Duodenal mucosa (tissue), 2 donors: ENCODE measurements around the gene SLC1A7.

Source experiments
- H3K27ac ChIP-seq: one replicate; pipeline ENCODE4 v1.7.0; 2013; ENCODE audit warnings: low read depth, low read length
- H3K27me3 ChIP-seq, 2 donors: one replicate each; pipeline ENCODE4 v1.7.0; 2013; ENCODE audit warnings: low read length in 2 of 2, control low read depth in 1 of 2; ENCODE audit not compliant: insufficient read depth in 2 of 2, control insufficient read depth in 1 of 2
- H3K36me3 ChIP-seq, 2 donors: one replicate each; pipeline ENCODE4 v1.7.0; 2013; ENCODE audit warnings: low read length in 2 of 2, control low read depth in 1 of 2; ENCODE audit not compliant: insufficient read depth in 2 of 2, control insufficient read depth in 1 of 2
- H3K4me1 ChIP-seq, 2 donors: one replicate each; pipeline ENCODE4 v1.7.0; 2013; ENCODE audit warnings: low read length in 2 of 2, control low read depth in 1 of 2; ENCODE audit not compliant: insufficient read depth in 2 of 2, control insufficient read depth in 1 of 2
- H3K4me3 ChIP-seq, 2 donors: one replicate each; pipeline ENCODE4 v1.7.0; 2013; ENCODE audit warnings: low read length in 2 of 2, low read depth in 1 of 2
- H3K9ac ChIP-seq, 2 donors: one replicate each; pipeline ENCODE4 v1.7.0; 2013; ENCODE audit warnings: low read length in 2 of 2, low read depth in 1 of 2
- H3K9me3 ChIP-seq, 2 donors: one replicate each; pipeline ENCODE4 v1.7.0; 2013; ENCODE audit warnings: low read length in 2 of 2, control low read depth in 1 of 2; ENCODE audit not compliant: control insufficient read depth in 1 of 2

SLC1A7 gene

DNA sequence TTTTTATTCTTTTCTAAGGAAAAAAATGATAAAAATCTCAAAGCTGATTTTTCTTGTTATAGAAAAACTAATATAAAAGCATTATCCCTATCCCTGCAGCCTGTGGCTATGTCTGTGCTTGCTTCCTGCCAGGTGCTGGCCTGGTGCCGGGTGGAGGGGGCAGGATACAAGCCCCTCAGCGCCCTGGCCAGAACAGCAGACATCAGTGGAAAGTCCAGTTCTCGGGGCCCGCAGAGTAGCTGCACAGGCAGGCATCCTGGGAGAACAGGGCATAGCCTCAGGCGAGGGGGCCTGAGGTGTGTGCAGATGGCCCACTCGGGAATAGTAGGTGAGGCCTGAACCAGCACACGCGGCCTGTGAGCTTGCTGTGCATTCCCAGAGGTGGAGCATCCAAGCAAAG lies 57.0 kb downstream of the SLC1A7 start:
- Histone ChIP-seq H3K9me3 (no peaks in the 10 kb centered on the region), H3K9ac (no peak overlapping the region), H3K36me3 (peaks cover 0 to 6% of the 10 kb centered on the region in 2 donors), H3K4me1 (peaks cover 10 to 12% of the 10 kb centered on the region in 2 donors), H3K27ac (no peak overlapping the region), H3K27me3 (no peaks in the 10 kb centered on the region), H3K4me3 (no peak overlapping the region)

DNA sequence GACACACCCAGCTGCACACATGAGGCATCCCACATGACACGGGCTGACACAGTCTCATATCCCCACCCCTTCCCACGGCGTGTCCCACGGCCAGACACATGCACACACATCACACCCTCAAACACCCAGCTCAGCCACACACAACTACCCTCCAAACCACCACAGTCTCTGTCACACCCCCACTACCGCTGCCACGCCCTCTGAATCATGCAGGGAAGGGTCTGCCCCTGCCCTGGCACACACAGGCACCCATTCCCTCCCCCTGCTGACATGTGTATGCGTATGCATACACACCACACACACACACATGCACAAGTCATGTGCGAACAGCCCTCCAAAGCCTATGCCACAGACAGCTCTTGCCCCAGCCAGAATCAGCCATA lies 57.9 kb downstream of the SLC1A7 start:
- Histone ChIP-seq H3K4me3 (no peak overlapping the region), H3K9me3 (no peaks in the 10 kb centered on the region), H3K36me3 (peaks cover 0 to 6% of the 10 kb centered on the region in 2 donors), H3K27ac (no peak overlapping the region), H3K4me1 (peaks cover 3 to 4% of the 10 kb centered on the region in 2 donors), H3K27me3 (no peaks in the 10 kb centered on the region), H3K9ac (no peak overlapping the region)

DNA sequence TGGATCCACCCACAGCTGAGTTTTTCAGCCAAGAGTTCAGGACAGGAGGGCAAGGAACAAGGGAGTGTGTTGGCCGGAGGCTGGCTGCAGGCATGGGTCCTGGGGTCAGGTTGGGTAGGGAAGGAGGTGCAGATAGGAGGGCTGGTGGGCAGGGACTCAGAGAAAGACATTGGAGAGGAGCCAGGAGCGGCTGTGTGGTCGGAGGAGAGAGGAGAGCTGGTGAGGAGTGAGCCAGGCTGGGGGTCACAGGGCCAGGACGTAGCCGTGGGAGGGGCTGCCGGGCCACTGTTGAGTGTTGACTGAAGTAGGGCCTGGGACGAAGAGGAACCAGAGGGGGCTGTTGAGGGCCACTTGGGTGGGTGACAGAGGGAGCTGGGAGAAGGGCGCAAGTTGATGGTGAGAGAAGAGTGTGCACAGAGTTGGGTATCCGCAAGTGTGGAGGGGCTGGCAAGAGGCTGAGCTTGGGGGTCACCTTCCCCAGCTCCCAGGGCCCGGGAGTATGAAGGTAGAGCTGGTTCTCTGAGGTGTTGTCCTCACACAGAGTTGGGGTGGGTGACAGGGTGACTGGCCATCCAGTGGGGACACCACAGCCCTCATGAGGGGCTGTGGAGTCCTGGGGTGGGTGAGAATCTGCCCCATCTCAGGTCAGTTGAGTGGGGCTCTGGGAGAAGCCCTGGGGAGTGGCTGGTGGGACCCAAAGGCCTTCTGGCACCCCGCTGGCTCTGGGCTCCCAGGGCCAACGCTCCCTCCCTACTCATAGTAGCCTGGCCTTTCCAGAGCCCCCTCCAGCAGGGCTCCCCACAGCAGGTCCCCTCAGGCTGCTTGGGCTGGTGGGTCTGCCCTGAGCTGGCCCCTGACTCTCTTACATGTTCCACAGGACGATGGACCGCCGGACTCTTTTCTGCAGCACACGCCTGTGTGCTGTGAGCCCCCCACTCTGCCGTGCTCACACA lies 58.5 kb downstream of the SLC1A7 start:
- H3K9ac ChIP-seq = no peak overlapping the region
- H3K9me3 ChIP-seq = no peaks in the 10 kb centered on the region
- H3K4me3 ChIP-seq = no peak overlapping the region
- no peaks in the 10 kb centered on the region for H3K4me1 ChIP-seq
- peaks cover 0 to 6% of the 10 kb centered on the region in 2 donors for H3K36me3 ChIP-seq
- no peaks in the 10 kb centered on the region for H3K27me3 ChIP-seq
- H3K27ac ChIP-seq = no peak overlapping the region

DNA sequence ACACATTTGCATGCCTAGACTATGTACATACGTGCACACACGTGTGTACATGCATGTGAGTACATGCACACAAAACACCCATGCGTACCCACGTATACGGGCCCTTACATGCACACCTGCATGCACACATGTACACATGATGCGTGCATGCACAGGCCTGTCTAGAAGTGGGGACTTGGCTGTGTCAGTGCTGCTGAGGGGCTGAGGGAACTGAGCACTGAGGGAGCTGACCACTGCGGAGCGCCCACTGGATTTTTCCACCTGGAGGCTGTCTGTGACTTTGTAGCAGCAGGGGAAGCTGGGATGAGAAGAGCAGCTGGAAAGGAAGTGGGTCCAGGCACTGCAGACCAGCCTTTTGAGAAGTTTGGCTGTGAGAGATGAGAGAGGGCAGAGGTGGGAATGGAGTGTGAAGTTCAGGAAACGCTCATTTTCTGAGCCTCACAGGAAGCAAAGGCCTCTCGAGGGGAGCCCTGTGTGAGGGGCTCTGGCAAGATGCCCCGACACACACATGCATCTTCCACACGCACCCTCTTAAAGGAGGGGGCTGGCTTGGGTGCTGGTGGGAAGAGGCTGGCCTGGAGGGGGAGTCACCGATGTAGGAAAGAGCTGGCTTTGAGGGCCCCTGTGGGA lies 59.5 kb downstream of the SLC1A7 start:
- H3K27ac ChIP-seq = no peak overlapping the region
- no peak overlapping the region for H3K4me3 ChIP-seq
- no peaks in the 10 kb centered on the region for H3K4me1 ChIP-seq
- H3K9ac ChIP-seq = no peak overlapping the region
- H3K9me3 ChIP-seq = no peaks in the 10 kb centered on the region
- H3K27me3 ChIP-seq = no peaks in the 10 kb centered on the region
- H3K36me3 ChIP-seq = peaks cover 0 to 6% of the 10 kb centered on the region in 2 donors

DNA sequence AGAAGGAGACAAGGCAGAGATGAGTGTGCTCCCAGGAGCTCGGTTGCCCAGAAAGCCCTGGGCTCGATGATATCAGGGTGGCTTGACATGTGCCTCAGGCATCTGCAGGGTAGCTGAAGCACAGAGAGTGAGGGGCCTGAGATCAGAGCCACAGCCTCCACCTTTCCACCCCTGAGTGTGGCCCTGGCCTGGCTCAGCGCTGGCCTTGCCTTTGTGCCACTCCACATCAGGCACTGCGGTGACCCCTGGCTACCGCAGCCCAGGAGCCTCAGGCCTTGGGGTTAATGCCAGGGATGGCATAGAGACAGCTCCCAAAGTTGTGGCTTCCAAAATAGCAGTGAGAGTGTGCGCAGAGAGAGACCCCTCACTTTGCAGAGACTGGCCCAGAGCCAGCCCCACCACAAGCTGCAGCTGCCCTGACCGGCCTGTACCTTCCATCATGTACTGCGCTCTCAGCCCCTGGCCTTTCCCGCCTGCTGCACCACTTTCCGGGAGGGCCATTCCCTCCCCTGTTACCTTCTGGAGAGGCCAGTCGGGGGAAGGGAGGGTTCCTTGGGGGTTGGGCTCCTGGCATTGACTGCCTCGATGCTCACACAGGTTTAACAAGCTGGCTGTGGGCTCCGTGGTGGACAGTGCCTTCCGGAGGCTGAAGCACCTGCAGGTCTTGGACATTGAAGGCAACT lies 60.9 kb downstream of the SLC1A7 start:
- no peak overlapping the region for H3K27ac ChIP-seq
- H3K9me3 ChIP-seq = no peaks in the 10 kb centered on the region
- H3K9ac ChIP-seq = no peak overlapping the region
- H3K36me3 ChIP-seq = peaks cover 0 to 6% of the 10 kb centered on the region in 2 donors
- H3K4me3 ChIP-seq = no peak overlapping the region
- no peaks in the 10 kb centered on the region for H3K4me1 ChIP-seq
- no peaks in the 10 kb centered on the region for H3K27me3 ChIP-seq

DNA sequence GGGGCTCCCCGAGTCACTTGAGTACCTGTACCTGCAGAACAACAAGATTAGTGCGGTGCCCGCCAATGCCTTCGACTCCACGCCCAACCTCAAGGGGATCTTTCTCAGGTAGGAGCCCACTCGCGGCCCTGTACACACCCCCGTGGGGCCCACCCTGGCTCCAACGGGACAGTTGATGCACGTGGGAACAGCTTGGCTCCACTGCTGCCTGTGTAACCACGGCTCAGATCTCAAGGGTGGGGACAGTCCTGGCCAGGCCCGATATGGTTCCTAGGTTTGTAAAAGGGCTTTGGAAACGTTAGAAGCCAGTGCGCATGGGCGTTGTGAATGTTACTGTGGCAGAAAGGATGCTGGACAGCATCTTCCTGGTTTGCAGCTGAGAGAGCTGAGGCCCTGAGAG lies 61.7 kb downstream of the SLC1A7 start:
- Histone ChIP-seq H3K9me3 (no peaks in the 10 kb centered on the region), H3K27me3 (no peaks in the 10 kb centered on the region), H3K4me3 (no peak overlapping the region), H3K9ac (no peak overlapping the region), H3K36me3 (peaks cover 0 to 6% of the 10 kb centered on the region in 2 donors), H3K4me1 (peaks cover 0 to 2% of the 10 kb centered on the region in 2 donors), H3K27ac (no peak overlapping the region)

DNA sequence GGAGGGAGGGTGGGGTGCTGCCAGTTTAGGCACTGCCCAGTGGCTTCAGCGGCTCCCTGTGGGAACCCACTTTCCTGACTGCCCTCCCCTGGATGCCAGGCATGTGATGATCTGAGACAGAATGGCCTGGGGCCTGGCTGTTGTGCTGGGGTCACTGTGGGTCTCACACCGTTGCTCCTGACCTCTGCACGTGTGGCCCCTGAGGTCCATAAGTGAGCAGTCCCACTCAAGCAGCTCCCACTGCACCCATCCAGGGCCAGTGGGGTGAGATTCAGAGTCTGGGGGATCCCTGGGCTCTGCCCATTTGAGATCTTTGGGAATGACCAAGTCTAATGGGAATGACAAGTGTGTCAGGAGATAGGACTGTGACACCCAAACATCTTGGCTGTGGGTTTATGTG lies 62.4 kb downstream of the SLC1A7 start:
- Histone ChIP-seq H3K27ac (no peak overlapping the region), H3K27me3 (no peaks in the 10 kb centered on the region), H3K4me1 (peaks cover 7% of the 10 kb centered on the region in 2 donors), H3K4me3 (no peak overlapping the region), H3K36me3 (peaks cover 0 to 6% of the 10 kb centered on the region in 2 donors), H3K9ac (no peak overlapping the region), H3K9me3 (no peaks in the 10 kb centered on the region)

DNA sequence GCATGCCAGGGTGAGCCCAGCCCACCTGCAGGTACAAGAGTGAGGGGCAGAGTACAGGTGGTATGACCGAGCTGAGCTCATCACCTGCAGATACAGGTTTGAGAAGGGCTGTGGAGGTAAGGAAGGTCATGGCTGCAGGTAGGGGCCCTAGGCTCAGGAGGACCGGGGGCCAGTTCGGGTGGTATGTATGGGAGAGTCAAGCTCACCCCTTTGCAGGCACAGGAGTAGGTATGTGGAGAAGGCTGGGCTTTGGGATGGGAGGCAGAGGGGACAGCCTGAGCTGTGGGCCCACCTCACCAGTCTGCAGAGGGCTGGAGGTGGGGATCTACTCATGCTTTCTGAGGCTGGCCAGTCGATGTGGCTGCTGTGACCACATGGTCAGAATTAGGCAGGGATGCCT lies 63.2 kb downstream of the SLC1A7 start:
- Histone ChIP-seq H3K9me3 (no peaks in the 10 kb centered on the region), H3K9ac (no peak overlapping the region), H3K27me3 (no peaks in the 10 kb centered on the region), H3K27ac (no peak overlapping the region), H3K36me3 (peaks cover 0 to 6% of the 10 kb centered on the region in 2 donors), H3K4me3 (no peak overlapping the region), H3K4me1 (peaks cover 7 to 8% of the 10 kb centered on the region in 2 donors)

DNA sequence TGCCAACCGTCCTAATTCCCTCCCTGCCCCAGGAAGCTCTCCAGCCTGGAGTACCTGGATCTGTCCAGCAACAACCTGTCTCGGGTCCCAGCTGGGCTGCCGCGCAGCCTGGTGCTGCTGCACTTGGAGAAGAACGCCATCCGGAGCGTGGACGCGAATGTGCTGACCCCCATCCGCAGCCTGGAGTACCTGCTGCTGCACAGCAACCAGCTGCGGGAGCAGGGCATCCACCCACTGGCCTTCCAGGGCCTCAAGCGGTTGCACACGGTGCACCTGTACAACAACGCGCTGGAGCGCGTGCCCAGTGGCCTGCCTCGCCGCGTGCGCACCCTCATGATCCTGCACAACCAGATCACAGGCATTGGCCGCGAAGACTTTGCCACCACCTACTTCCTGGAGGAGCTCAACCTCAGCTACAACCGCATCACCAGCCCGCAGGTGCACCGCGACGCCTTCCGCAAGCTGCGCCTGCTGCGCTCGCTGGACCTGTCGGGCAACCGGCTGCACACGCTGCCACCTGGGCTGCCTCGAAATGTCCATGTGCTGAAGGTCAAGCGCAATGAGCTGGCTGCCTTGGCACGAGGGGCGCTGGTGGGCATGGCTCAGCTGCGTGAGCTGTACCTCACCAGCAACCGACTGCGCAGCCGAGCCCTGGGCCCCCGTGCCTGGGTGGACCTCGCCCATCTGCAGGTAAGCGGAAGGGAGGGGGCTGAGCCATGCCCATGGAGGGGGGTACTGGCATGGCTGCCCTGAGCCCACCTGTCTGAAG lies 63.9 kb downstream of the SLC1A7 start:
- H3K27ac ChIP-seq = no peak overlapping the region
- no peak overlapping the region for H3K9ac ChIP-seq
- peaks cover 7 to 8% of the 10 kb centered on the region in 2 donors for H3K4me1 ChIP-seq
- H3K4me3 ChIP-seq = no peak overlapping the region
- no peaks in the 10 kb centered on the region for H3K9me3 ChIP-seq
- no peaks in the 10 kb centered on the region for H3K27me3 ChIP-seq
- peaks cover 0 to 6% of the 10 kb centered on the region in 2 donors for H3K36me3 ChIP-seq
